ENCODE results near the gene ARMC9. TPM values are rescaled to one million over a fixed set of nuclear protein-coding genes. Genes with fewer than 3 reads are reported as not detected.
"Not testable (repeated sequence)": the region's sequence is repeated elsewhere in the genome, so short reads cannot be mapped to it uniquely, and the experiment has no call there.

Gene ARMC9
- total RNA-seq, 1 donor from 2014 or later, result 4.2 TPM

DNA sequence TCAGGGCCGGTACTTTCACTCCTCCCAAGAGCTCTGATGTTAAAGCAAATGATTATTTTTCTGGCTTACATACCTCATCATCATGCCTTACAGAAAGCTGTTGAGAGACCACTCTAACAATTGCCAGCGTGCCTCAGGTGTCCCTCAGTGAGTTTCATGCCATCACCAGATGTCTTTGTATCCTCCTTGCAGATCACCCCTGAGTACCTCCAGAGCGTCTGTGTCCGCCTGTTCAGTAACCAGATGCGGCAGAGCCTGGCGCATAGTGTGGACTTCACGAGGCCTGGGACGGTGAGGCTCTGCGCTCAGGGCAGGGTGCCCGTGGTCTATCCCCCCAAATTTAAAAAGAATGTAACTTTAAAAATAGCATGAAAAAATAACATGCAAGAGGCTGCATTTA, 41.3 kb downstream of the ARMC9 start:
- no peak for DNase-seq (ENCODE audit: low read depth in 2 of 2)

GRCh38 chr2:231241755-231242507, 43.5 kb downstream of the ARMC9 start:
- no peak for DNase-seq (ENCODE audit: low read depth in 2 of 2)

DNA sequence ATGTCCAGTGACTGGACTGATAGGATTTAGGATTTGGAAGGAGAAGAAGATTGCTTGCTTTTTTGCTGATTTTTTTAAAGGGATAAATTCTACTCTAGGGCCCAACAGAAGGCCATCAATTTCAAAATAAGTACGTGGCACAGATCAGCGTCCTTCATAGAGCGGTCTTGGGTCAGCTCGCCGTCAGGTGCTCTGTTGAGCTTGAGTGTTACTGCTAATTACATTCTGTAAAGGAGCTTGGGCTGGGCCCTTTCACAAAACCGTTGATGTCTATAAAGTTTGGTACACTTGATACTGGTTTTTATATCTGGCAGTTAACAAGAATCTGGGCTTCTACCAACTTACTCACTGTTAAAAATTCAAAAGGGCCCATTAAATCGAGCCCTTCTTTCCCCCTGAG, 45.4 kb downstream of the ARMC9 start:
- DNase-seq (ENCODE audit: low read depth in 2 of 2), result no peak

DNA sequence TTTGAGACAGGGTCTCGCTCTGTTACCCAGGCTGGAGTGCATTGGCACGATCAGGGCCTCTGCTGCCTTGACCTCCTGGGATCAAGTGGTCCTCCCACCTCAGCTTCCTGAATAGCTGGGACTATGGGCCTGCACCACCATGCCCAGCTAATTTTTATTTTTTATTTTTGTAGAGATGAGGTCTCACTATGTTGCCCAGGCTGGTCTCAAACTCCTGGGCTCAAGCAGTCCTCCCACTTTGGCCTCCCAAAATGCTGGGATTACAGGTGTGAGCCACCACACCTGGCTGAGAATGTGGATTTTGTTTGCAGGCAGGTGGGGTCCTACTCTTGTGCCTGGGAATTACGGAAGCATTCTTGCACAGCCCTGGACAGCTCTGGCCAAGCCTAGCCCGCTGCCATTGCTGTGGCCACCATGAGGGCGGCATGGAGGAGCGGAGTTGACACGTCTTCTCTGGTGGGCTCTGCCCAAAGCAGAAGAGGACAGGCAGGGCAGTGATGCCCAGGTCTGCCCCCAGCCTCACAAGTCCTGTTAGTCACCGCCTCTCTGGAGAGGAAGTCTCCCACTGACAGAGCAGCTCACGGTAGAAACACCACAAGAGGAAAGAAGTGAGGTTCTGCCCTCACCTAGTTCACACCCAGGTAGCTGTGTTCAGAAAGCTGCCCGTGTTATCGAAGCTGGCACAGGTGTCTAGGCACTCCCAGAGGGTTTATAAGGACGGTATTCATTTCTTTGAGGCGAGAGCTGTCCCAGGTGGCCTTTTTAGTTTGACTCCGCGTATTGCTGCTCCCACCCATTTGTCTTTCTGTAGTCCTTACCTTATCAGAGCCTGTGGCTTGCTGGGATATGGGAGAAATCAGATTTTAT, 46.2 kb downstream of the ARMC9 start:
- no peak for DNase-seq (ENCODE audit: low read depth in 2 of 2)

GRCh38 chr2:231245249-231246094, 47.0 kb downstream of the ARMC9 start:
- DNase-seq (ENCODE audit: low read depth in 2 of 2), result peak in 1 of 2 donors; percentile 61

GRCh38 chr2:231246171-231246842, 47.9 kb downstream of the ARMC9 start:
- no peak for DNase-seq (ENCODE audit: low read depth in 2 of 2)

DNA sequence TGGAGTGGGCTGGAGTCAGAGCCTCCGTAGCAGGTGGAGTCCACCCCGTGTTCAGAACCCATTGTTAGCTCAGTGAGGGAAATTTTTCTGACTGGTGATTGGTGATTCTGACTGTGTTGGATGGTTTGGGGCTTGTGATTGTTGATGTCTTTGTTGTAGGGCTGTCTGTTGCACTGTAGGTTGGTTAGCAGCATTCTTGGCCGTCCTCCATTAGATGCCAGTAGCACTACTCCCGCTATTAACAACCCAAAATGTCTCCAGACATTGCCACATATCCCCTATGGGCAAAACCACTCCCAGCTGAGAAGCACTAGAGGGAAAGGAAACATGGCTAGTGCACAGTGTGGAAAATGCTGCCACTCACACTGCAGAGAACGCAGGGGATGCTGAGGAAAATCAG, 51.7 kb downstream of the ARMC9 start:
- no peak for DNase-seq (ENCODE audit: low read depth in 2 of 2)

DNA sequence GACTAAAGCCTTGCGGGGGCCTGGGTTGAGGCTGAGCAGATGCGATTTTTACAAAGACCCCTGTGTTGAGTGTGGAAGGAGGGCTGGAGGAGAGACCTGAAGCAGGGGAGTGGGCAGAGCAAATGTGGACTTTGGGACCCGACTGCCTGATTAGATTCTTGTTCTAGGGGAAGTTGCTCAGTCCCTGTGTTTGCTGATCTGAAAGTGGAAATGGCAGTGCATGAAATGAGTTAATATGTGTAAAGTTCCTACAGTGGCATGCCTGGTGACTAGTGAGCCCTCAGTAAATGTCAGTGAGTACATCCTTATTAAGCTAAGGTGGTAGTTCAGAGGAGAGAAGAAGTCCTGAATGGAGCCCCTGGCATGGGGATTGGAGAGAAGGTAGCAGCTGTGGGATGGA, 52.3 kb downstream of the ARMC9 start:
- DNase-seq (ENCODE audit: low read depth in 2 of 2), result no peak

- not testable (repeated sequence) for DNase-seq (ENCODE audit: low read depth in 2 of 2)
Measured at GRCh38 chr2:231253292-231253691, 54.9 kb downstream of the ARMC9 start.

DNA sequence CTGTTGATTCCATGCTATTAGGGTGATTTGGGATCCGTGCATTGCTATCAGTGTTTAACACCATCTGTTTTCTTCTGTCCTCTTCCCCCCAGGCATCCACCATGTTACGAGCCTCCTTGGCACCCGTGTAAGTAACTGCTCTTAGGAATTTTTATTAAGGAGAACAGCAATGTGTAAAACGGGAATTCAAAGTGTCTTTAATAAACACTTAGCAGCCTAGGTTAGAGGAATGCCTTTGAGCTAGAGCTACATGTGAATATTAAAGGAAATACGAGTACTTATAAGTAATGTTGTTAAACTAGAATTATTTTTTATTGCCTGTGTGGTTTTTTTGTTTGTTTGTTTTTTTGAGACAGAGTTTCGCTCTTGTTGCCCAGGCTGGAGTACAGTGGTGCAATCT, 58.1 kb downstream of the ARMC9 start:
- no peak for DNase-seq (ENCODE audit: low read depth in 2 of 2)

DNA sequence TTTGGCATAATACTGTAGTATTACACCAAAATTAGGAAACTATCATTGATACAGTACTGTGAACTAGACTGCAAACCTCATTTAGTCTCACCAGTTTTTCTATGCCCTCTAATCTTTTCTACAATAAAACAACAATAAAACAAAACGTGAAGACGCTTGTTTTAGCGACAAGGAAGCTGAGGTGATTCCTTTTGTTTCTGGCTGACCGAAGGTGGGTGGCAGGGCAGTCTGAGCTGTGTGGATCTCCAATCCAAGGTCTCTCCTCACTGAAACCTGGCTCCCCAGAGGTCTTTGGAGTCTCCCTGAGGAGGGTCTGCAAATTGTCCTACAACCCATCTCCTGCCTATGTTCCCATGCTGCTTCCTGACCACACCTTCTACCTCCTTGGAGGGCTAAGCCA, 59.3 kb downstream of the ARMC9 start:
- DNase-seq (ENCODE audit: low read depth in 2 of 2), result no peak

- DNase-seq (ENCODE audit: low read depth in 2 of 2), result no peak
Measured at GRCh38 chr2:231258701-231259100, 60.3 kb downstream of the ARMC9 start.

DNA sequence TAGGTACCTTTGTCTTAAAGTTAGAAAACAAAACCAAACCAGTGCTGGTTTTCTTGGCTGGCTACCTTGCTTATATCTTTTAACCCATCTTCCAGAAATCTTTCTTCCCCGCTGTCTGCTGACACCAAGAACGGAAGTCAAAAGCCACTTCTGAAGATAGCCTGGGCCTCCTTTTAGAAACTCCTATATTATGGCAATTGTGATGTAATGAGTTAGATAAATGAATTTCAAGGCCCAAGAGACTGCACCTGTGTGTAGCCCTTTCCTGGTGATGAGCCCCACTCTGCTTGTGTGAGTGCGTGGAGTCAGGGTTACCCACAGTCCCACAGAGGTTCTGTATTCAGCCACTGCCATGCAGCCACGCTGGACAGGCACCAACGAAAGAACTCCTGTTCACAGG, 60.7 kb downstream of the ARMC9 start:
- DNase-seq (ENCODE audit: low read depth in 2 of 2), result no peak

DNA sequence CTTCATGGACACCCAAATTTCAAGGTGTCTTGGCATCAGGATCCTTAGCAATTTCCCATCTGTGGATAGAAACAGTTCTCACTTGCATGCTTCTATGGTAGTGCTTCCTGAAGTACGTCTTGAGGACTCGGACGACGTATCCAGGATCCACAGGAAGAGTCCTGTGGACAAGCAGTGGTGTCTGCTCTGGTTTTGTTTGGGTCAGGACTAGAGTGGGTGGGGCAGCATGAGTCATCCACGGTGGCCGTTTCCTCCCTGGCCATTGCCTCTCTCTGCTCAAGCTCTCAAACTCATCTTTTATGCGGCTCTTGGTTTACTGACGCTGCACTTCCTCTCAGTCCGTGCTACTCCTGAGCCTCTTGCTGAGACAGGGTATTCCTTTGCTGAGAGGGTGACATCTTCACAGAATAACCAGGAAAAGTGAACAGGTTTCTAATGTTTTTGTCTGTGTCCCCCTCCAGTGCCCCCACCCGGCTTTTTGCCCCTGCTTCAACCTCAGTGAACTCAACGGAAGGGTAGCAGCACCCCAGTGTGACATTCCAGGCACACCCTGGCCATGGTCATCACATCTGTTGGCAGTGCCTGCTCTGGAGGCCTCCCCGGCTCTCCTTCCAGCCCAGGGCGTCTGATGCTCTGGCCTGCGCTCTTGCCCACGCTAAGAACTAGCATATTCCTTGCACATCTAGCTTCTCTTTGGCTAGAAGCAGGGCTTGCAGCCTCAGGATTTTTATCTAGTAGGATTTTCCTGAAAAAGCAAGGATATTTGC, 62.2 kb downstream of the ARMC9 start:
- peak; percentile 14 to 59 for DNase-seq (ENCODE audit: low read depth in 2 of 2)

DNA sequence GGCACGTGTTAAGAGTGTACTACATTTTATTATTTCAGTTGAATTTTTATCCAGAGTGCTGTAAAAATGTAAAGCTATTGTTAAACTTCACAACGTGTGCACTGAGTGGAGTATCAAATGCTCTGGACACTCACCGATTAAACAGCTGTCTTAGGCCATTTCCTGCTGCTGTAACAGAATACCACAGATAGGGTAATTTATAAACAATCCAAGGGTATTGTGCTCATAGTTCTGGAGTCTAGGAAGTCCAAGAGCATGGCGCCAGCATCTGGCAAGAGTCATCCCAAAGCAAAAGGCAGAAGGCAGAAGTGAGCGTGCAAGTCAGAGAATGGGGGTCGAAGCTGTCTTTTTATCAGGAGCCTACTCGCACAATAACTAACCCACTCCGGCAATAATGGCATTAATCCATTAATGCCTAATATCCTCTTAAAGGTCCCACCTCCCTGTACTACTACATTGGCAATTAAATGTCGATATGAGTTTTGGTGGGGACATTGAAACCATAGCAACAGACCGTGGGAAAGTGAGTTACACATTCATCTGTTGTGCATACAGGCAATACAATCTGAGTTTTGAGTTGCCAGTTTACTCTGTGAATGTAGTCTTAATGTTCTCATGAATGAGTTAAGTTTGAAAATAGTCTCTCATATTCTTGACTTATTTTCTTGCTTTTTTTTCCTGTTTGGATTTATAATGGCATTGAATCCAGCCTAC, 64.8 kb downstream of the ARMC9 start:
- peak in 1 of 2 donors; percentile 54 for DNase-seq (ENCODE audit: low read depth in 2 of 2)

- DNase-seq (ENCODE audit: low read depth in 2 of 2), result no peak
Measured at GRCh38 chr2:231270221-231271114, 72.0 kb downstream of the ARMC9 start.

GRCh38 chr2:231272991-231273390, 74.6 kb downstream of the ARMC9 start:
- DNase-seq (ENCODE audit: low read depth in 2 of 2), result no peak

- DNase-seq (ENCODE audit: low read depth in 2 of 2), result no peak
Measured at GRCh38 chr2:231276987-231277386, 78.6 kb downstream of the ARMC9 start.

DNA sequence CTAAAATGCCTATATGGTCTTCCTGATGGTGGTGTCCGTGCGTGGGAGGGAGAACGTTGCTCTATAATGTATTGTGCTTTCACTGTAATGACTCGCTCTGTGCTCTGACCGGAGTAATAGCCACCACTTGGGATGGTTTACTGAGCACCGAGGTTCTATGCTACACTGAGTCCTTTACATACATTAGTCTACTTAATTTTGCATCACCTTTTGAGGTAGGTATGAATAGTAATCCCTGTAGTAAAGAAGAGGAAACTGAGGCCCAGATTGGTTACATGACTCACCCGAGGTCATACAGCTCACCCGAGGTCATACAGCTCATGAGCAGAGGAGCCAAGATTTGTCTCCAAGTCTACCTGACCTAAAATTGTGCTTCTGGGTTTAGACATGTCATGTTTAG, 79.5 kb downstream of the ARMC9 start:
- DNase-seq (ENCODE audit: low read depth in 2 of 2), result no peak

Measured in lung microvascular endothelial cell (primary cell).